Measurements from ENCODE around the gene DHRS4. TPM values are rescaled to one million over a fixed set of nuclear protein-coding genes. Genes with fewer than 3 reads are reported as not detected.

DHRS4 gene
- total and polyA plus RNA-seq, 9 of the 15 experiments (the other 6 are each of a cell fraction or from before 2014, with no cell fraction given), result 0.51 to 35.9 (median 10.1) TPM

GRCh38 chr14:23932639-23933038 is 20.9 kb upstream of the DHRS4 start (continued):
- TF ChIP-seq THAP7 (CRISPR knock-in tag; IDR thresholded peaks at IDR 0.05) (no peak), ZNF384 (IDR thresholded peaks at IDR 0.05; ENCODE audit: low read depth, low read length) (no peak), TCF15 (CRISPR knock-in tag; IDR thresholded peaks at IDR 0.05) (peak; percentile 77; the same call in 1 of the 2 replicates), POLR2AphosphoS2 (IDR thresholded peaks at IDR 0.05; ENCODE audit: low read length) (no peak), KAT7 (CRISPR knock-in tag; IDR thresholded peaks at IDR 0.05; ENCODE audit: borderline replicate concordance) (no peak), NR4A1 (CRISPR knock-in tag; IDR thresholded peaks at IDR 0.05) (no peak), NR4A1 (tag; IDR thresholded peaks at IDR 0.05) (peak; percentile 81; the same call in 1 of the 2 replicates), ZKSCAN3 (CRISPR knock-in tag; IDR thresholded peaks at IDR 0.05) (no peak), TSC22D4 (tag; IDR thresholded peaks at IDR 0.05) (no peak), PCBP2 (IDR thresholded peaks at IDR 0.05; ENCODE audit: low read depth, low read length, poor library complexity, severe bottlenecking) (no peak), SMAD1 (IDR thresholded peaks at IDR 0.05; ENCODE audit: low read depth, low read length, partially characterized antibody) (no peak), ARHGAP35 (IDR thresholded peaks at IDR 0.05; ENCODE audit: partially characterized antibody) (no peak), MTA1 (IDR thresholded peaks at IDR 0.05; ENCODE audit: borderline replicate concordance) (peak; percentile 28; the same call in 1 of the 2 replicates), TAL1 (IDR thresholded peaks at IDR 0.05) (peak; percentile 83), TRIM25 (IDR thresholded peaks at IDR 0.05; ENCODE audit: borderline replicate concordance) (no peak), CC2D1A (IDR thresholded peaks at IDR 0.05) (no peak), ZBTB34 (CRISPR knock-in tag; IDR thresholded peaks at IDR 0.05) (no peak)
